ENCODE measurements around the gene ATXN2.

GRCh38 chr12:111462210-111462769 is 136.8 kb downstream of the ATXN2 start:
- TF ChIP-seq GATA3 (IDR thresholded peaks at IDR 0.05; ENCODE audit: low read depth, low read length) (no peak), GATA2 (IDR thresholded peaks at IDR 0.05; ENCODE audit: low read depth, low read length) (no peak)
